HUES6 (cell line): Measurements from ENCODE around the gene PARD3B.

Experiments
- H3K27ac ChIP-seq: 2 replicates; pipeline ENCODE4 v1.7.0; 2013; ENCODE audit warnings: low read depth, mild to moderate bottlenecking, low read length, inconsistent platforms
- H3K27me3 ChIP-seq: 2 replicates; pipeline ENCODE4 v1.6.1; 2013; ENCODE audit warnings: low read length; ENCODE audit not compliant: control insufficient read depth, insufficient read depth
- H3K36me3 ChIP-seq: 2 replicates; pipeline ENCODE4 v1.6.1; 2013; ENCODE audit warnings: low read length; ENCODE audit not compliant: control insufficient read depth, insufficient read depth
- H3K4me1 ChIP-seq: 2 replicates; pipeline ENCODE4 v1.6.1; 2013; ENCODE audit warnings: low read length; ENCODE audit not compliant: control insufficient read depth, insufficient read depth
- H3K4me3 ChIP-seq: 2 replicates; pipeline ENCODE4 v1.5.1; 2013; ENCODE audit warnings: low read depth, low read length
- H3K9ac ChIP-seq: one replicate; pipeline ENCODE4 v1.6.1; 2013; ENCODE audit warnings: mild to moderate bottlenecking, low read length
- H3K9me3 ChIP-seq: 2 replicates; pipeline ENCODE4 v1.6.1; 2013; ENCODE audit warnings: low read depth, low read length; ENCODE audit not compliant: control insufficient read depth, insufficient read depth

The PARD3B gene

GRCh38 chr2:204753841-204754240 lies 208.6 kb downstream of the PARD3B start:
- Histone ChIP-seq H3K9ac (no peak overlapping the region), H3K27me3 (no peaks in the 10 kb centered on the region)

DNA sequence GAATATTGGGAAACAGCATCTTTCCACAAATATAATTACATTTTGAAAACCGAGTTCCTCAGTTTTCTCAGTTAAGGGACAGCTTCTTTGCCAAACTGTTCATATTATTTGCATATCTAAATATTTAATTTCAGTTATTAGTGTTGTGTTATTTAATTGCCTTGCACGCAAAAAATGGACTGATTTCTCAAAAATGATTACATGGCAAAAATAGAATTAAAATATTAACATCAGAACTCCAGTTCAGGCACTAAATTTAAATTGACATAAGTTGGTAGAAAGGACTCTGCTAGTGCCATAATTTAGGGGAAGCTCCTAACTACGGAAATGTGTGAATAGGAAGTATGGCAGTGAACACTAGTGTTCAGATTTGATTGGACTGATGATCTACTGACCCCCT lies 209.6 kb downstream of the PARD3B start:
- Histone ChIP-seq H3K4me3 (no peak overlapping the region), H3K4me1 (peaks cover 4% of the 10 kb centered on the region; the same call in 1 of the 2 replicates), H3K27me3 (no peaks in the 10 kb centered on the region), H3K36me3 (no peaks in the 10 kb centered on the region), H3K9me3 (no peaks in the 10 kb centered on the region), H3K9ac (no peak overlapping the region), H3K27ac (no peak overlapping the region)

More at GRCh38 chr2:204753841-204754240, 208.6 kb downstream of the PARD3B start:
- Histone ChIP-seq H3K4me3 (no peak overlapping the region), H3K36me3 (no peaks in the 10 kb centered on the region), H3K27ac (no peak overlapping the region), H3K4me1 (peaks cover 4% of the 10 kb centered on the region; the same call in 1 of the 2 replicates), H3K9me3 (no peaks in the 10 kb centered on the region)

DNA sequence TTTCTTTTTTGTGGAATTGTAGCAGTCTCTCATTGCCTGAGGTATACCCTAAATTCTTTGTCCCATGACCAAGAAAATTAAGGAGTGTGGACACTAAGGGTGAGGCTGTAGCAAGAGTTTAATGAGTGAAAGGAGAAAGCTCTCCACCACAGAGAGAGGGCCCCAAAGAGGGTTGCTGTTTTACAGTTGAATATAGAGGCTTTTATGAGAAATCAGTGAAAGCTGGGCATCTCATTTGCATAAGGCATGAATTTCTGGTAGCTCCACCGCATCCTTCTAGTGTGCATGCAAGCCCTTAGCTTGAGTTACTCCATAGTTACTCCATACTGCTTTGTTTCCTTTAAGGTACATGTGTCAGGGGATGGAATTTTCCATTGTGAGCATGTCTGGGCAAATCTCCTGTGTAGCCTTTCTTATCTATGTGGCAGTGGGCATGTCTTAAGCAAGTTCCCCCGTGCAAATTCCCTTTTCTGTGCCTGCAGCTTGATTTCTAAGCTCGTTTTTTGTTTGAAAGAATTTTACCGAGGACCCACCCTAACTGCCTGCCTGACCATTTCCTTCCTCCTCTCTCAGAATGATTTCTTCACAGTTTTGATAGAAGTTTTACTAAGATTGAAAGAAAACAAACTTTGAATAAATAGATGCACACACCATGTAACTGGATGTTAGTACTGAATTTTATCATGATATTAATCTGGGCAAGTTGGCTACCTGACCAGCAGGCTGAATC lies 218.9 kb downstream of the PARD3B start:
- H3K9me3 ChIP-seq = peaks cover 30% of the 10 kb centered on the region

DNA sequence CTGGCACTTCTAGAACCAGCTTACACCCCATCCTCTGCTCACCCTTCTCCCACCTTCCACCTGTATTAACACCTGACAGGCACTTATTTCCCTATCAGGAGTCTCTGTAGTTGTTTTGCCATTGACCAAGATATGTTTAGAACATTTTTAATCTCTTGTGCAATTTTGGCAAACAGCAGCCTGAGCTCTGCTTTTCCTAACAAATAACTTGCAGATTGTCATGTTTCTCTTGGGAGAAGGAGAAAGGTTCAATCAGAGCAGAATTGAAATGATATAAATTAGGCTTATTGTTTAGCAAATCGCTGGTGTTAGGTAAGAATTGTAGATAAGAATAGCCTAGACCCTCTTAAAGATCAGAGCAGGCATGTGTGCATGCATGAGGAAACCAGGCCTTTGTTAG lies 225.5 kb downstream of the PARD3B start:
- no peak overlapping the region for H3K4me3 ChIP-seq

More for the DNA sequence above, 218.9 kb downstream of the PARD3B start:
- H3K36me3 ChIP-seq = no peaks in the 10 kb centered on the region
- H3K9ac ChIP-seq = no peak overlapping the region
- no peak overlapping the region for H3K4me3 ChIP-seq
- no peaks in the 10 kb centered on the region for H3K4me1 ChIP-seq
- no peaks in the 10 kb centered on the region for H3K27me3 ChIP-seq
- H3K27ac ChIP-seq = no peak overlapping the region

DNA sequence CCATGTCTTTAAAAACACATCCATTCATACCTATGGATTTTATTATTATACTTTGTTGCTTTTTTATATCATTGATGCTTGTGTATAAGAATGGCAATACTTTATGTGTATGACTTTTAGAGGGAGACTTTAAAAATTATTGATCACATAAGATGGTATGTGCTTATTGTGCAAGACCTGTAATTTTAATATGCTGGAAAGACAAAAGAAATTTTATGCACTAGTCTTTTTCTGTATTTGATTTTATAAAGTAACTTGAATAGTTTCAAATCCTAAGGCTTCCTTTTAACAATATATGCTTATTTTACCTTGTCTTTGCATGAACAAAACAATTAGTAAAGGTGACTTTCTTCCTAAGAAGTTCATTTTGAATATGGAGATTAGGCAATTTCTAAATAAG lies 226.4 kb downstream of the PARD3B start:
- Histone ChIP-seq H3K36me3 (no peaks in the 10 kb centered on the region), H3K27me3 (no peaks in the 10 kb centered on the region), H3K4me1 (no peaks in the 10 kb centered on the region), H3K4me3 (no peak overlapping the region), H3K27ac (no peak overlapping the region), H3K9ac (no peak overlapping the region), H3K9me3 (no peaks in the 10 kb centered on the region)

More for the DNA sequence above, 225.5 kb downstream of the PARD3B start:
- Histone ChIP-seq H3K9ac (no peak overlapping the region), H3K4me1 (no peaks in the 10 kb centered on the region), H3K27ac (no peak overlapping the region), H3K9me3 (peaks cover 2% of the 10 kb centered on the region; the same call in 1 of the 2 replicates), H3K27me3 (no peaks in the 10 kb centered on the region), H3K36me3 (no peaks in the 10 kb centered on the region)

DNA sequence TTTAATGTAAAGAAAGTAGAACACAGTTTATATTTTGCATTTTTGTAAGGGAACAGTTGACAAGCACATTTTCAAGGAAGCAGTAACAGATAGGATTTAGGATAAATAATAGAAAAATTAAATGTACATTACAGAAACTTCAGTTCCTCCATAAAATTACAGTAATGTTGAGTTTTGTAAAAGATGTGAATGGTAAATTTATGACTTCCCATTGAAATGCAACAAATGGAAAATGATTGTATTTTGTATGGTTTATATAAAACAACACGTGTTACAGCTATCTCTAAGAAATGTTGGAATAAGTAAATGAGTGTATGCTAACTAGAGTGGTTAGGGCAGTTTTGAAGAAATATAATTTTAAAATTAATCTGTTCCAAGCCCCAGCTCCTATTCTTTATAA lies 227.3 kb downstream of the PARD3B start:
- Histone ChIP-seq H3K4me3 (no peak overlapping the region), H3K9ac (no peak overlapping the region), H3K27me3 (no peaks in the 10 kb centered on the region), H3K4me1 (no peaks in the 10 kb centered on the region), H3K9me3 (no peaks in the 10 kb centered on the region), H3K27ac (no peak overlapping the region), H3K36me3 (no peaks in the 10 kb centered on the region)

DNA sequence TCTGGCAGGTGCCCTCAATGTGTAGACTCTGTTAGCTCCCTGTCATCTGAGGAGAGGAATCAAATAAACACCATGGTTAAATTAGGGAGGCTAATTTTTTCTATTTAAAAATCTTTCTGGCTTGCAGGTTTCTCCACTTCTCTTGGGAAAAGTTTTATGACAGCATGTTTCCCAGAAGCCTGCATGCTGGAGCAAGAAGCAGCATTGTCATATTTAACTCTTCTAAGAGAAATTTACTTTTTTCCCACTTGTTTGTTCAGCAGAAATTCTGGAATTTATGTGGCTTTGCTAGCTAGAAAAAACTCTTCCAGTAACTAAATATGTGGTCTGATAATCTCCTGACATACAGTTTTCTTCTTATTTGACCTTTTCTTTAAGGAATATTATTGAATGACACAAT lies 230.5 kb downstream of the PARD3B start:
- H3K4me1 ChIP-seq = no peaks in the 10 kb centered on the region
- no peaks in the 10 kb centered on the region for H3K9me3 ChIP-seq
- H3K27ac ChIP-seq = no peak overlapping the region
- H3K4me3 ChIP-seq = no peak overlapping the region
- no peaks in the 10 kb centered on the region for H3K27me3 ChIP-seq
- no peaks in the 10 kb centered on the region for H3K36me3 ChIP-seq
- no peak overlapping the region for H3K9ac ChIP-seq

- H3K4me1 ChIP-seq = no peaks in the 10 kb centered on the region
- no peak overlapping the region for H3K4me3 ChIP-seq
- H3K9me3 ChIP-seq = no peaks in the 10 kb centered on the region
Measured at GRCh38 chr2:204776781-204777559, 231.7 kb downstream of the PARD3B start.

DNA sequence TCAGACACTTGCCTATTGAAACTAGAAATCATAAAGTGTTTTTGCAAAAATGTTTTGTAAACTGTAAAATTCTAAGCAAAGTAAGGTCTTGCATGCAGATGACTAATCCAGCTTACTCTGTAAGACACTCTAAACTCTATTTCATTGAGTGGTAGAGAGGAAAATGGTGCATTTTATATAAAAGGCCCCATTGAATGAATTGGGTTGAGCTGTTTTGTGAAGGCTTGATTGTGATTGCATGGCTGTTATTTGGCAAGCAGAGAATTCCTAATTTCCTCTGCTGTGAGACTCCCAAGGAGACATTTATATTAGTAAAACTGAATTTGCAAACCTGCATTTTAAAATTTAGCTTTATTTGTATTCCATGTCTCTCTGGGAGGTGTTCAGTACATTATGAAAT lies 234.5 kb downstream of the PARD3B start:
- no peaks in the 10 kb centered on the region for H3K9me3 ChIP-seq
- H3K27ac ChIP-seq = no peak overlapping the region
- H3K4me1 ChIP-seq = no peaks in the 10 kb centered on the region
- H3K9ac ChIP-seq = no peak overlapping the region
- no peaks in the 10 kb centered on the region for H3K36me3 ChIP-seq
- no peak overlapping the region for H3K4me3 ChIP-seq
- H3K27me3 ChIP-seq = no peaks in the 10 kb centered on the region

More at GRCh38 chr2:204776781-204777559, 231.7 kb downstream of the PARD3B start:
- no peaks in the 10 kb centered on the region for H3K27me3 ChIP-seq
- H3K27ac ChIP-seq = no peak overlapping the region
- H3K36me3 ChIP-seq = no peaks in the 10 kb centered on the region
- no peak overlapping the region for H3K9ac ChIP-seq

- Histone ChIP-seq H3K27me3 (no peaks in the 10 kb centered on the region), H3K9me3 (no peaks in the 10 kb centered on the region), H3K9ac (no peak overlapping the region), H3K27ac (no peak overlapping the region), H3K4me3 (no peak overlapping the region), H3K36me3 (no peaks in the 10 kb centered on the region), H3K4me1 (no peaks in the 10 kb centered on the region)
Measured at GRCh38 chr2:204781941-204782340, 236.7 kb downstream of the PARD3B start.

DNA sequence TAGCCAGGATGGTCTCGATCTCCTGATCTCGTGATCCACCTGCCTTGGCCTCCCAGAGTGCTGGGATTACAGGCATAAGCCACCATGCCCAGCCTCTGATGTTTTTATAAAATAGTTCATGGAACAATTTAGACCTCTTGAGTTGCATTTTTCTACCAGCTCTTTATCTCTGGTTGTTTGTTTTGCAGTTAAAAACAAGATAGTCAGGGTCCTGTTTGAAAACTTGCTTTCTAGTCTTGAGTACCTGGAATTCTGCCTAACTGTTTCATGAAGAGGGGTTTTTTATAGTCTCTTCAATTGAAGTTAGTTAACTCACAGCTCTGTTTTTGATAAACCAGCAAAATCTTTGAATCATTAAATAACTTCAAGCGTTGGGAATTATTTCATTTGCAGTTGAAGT lies 244.8 kb downstream of the PARD3B start:
- no peak overlapping the region for H3K4me3 ChIP-seq
- H3K4me1 ChIP-seq = no peaks in the 10 kb centered on the region
- H3K27ac ChIP-seq = no peak overlapping the region
- H3K27me3 ChIP-seq = no peaks in the 10 kb centered on the region
- no peak overlapping the region for H3K9ac ChIP-seq
- no peaks in the 10 kb centered on the region for H3K9me3 ChIP-seq
- H3K36me3 ChIP-seq = no peaks in the 10 kb centered on the region
